HG02970 (cell line): Measurements from ENCODE around the gene TPSAB1.
"Not testable (repeated sequence)": the region's sequence is repeated elsewhere in the genome, so short reads cannot be mapped to it uniquely, and the experiment has no call there.

Experiments
- ATAC-seq: cut with Tn5 transposase; IDR thresholded peaks from one replicate; pipeline ENCODE4 v1.9.1; 2021; ENCODE audit warnings: mild to moderate bottlenecking, moderate library complexity, moderate number of reproducible peaks; ENCODE audit not compliant: unreplicated experiment, low FRiP score

Gene TPSAB1

DNA sequence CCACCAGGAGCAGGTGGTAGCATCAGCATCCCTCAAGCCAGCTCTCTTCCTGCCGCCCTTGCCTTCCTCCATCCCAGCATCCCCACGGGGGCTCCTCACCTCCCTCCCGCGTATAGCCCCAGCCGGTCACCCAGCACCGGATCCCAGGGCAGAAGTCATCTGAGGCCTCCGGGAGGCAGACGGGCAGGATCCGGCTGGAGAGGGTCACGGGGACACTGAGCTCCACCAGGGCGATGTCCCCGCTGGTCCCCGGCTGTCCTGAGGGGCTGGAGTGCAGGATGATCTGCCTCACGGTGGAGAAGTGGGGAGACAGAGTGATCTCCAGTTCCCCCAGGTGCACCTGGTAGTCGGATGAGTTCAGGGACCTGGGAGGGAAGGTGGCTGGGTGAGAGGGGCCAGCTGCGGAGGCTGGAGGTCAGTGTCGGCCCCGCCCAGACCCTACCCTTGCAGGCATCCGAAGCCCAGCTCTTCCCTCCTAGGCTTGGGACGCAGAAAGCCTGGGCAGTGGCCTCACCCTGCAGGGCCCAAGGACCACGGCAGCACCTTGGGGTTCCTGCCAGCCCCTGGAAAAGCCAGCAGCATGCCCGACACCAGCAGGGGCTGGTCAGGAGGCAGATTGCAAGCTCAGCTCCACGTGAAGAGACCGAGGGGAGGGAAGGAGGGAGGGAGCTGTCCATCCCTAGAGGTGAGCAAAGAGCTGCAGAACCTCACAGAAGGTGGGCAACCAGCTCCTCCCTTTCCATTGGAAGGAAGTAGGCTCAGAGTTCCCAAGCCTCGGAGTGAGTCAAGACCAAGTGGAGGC lies 17.8 kb upstream of the TPSAB1 start:
- no peak for ATAC-seq

GRCh38 chr16:1223355-1224214 lies 16.9 kb upstream of the TPSAB1 start:
- no peak for ATAC-seq

DNA sequence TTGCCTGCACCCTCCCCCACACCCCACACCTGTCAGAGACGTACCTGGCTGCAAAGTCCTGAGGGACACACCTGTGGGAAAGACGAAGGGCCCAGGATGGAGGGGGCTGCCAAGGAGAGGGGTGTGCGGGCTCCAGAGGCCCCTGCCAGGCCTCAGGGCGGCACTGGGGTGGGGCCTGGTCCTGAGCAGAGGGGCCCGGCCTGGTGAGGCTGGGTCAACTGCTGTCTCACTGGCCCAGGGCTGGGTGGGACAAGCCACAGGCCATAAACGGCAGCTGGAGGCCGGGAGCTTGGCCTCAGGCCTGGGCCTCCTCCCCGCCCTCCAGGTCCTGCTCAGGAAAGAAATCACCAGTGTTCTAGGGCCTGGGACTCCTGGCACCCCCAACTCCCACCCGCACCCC lies 15.9 kb upstream of the TPSAB1 start:
- ATAC-seq: no peak

DNA sequence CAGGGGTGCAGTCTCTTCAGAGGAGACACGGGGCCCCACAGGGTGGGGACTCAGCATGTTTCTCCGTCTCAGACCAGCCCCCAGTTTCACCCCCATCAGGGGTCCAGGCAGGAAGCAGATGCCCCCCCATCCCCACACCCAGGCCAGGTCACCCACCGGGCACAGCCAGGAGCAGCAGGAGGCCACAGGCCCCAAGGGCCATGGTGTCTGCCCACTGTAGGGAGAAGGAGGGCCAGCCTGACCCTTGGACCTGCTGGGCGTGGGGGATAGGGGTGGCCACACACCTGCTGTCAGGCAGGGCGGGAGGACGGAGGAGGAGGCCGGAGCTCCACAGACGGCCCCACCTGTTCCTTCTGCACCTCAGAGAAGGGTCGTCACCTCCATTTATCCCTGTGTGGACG lies 15.5 kb upstream of the TPSAB1 start, which contains the start of gene TPSG1:
TPSG1 (minus strand) TSS at position 218 of the 401 bp plus-strand sequence; CDS start at position 202, 16 bp downstream.
- ATAC-seq: no peak

DNA sequence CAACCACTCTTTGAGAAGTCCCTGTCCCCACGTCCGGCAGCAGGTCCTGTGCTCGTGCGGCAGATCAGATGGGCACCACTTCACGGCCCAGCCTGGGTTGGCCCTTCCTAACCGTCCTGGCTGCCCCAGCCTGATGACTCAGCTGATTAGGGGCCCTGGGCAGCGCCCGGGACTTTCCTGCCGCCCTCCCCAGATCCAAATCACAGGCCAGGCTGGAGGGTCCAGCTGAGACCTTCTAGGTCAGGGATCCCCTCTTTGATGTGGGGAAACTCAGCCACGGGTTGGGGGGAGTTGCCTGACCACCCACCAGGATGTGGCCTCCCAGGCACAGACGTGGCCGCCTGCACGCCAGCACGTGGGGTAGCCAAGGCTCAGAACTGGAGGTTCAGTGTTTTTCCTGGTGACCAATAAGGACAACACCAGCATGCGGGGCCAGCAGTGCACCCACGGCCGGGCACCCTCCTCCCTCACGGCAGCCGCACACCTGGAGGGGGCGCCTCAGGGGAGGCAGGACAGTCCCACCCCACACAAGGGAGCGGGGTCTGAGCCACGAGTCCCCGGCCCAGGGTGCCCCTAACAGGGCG lies 14.7 kb upstream of the TPSAB1 start:
- ATAC-seq: not testable (repeated sequence)

DNA sequence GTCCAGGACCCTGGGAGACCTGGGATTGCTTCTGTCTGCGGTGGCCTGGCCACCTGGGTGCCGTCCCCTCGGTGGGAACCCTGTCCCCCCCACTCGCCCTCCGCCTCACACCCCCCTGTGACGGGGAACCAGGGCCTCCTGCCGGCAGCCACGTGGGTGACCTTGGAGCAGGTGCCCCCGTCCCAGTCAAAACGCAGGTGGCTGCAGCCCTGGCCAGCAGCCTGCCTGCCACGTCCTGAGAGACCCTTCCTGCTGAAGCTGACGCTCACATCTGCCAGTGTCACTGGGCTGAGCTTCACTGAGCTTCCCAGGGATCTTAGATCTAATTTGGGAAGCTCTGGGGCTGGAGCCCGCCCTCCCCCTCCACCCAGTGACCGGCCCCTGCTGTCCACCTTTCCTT lies 13.8 kb upstream of the TPSAB1 start:
- ATAC-seq: not testable (repeated sequence)

- not testable (repeated sequence) for ATAC-seq
These were observed 12.3 kb upstream of the TPSAB1 start for GRCh38 chr16:1228227-1228626.

DNA sequence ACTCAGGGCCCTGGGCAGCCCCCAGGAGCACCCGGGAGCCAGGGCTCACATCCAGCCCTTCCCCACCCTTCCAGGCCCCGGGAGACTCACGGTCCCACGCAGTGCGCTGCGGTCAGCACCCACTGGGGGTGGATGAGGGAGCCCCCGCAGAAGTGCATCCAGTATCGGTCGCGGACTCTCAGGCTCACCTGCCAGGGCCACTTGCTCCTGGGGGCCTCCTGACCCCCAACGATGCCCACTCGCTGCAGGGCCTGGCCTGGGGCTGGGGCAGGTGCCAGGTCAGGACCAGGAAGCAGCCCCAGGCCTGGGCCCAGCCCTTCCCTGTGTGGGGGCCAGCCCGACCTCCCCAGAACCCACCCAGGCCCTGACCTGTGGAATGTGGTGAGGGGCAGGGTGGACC lies 11.0 kb upstream of the TPSAB1 start:
- ATAC-seq: not testable (repeated sequence)

GRCh38 chr16:1230084-1230470 lies 10.4 kb upstream of the TPSAB1 start, which contains the start of gene TPSB2:
TPSB2 (minus strand) TSS chr16:1230184; CDS start chr16:1229951, 233 bp downstream.
- ATAC-seq: not testable (repeated sequence)

DNA sequence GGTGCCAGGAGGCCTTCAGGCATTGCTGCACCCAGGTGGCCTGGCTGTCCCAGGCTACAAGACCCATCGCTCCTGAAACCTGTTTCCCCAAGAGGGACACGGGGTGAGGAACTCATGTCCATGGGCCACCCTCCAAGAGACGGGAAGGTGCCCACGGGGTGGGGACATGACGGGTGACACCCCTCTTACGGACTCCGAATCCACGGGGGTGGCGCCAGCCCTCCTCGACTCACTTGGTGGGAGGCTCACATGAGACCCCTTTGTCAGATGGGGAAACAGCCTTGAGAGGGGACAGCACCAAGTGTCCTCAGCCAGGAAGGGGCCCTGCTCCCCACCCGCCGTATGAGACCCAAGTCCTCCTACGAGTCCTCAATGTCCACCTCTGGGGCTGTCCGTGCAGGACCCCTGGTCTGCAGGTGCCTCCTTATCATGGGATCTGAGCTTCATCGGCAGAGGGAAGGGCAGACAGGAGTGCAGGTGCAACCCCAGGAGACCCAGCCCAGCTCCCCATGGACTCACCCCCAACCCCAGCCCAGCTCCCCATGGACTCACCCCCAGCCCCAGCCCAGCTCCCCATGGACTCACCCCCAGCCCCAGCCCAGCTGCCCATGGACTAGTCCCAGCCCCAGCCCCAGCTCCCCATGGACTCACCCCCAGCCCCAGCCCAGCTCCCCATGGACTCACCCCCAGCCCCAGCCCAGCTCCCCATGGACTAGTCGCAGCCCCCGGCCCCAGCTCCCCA lies 9.9 kb upstream of the TPSAB1 start:
- ATAC-seq: not testable (repeated sequence)

DNA sequence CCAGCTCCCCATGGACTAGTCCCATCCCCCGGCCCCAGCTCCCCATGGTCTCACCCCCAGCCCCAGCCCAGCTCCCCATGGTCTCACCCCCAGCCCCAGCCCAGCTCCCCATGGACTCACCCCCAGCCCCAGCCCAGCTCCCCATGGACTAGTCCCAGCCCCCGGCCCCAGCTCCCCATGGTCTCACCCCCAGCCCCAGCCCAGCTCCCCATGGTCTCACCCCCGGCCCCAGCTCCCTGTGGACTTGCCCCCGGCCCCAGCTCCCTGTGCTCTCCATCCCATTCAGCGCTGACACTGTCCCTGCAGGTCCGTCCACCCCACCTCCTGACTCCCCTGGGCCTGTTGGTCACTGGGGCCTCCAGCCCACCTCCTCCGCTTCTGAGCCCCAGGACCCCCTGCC lies 9.2 kb upstream of the TPSAB1 start:
- not testable (repeated sequence) for ATAC-seq

- not testable (repeated sequence) for ATAC-seq
These were observed 8.3 kb upstream of the TPSAB1 start for GRCh38 chr16:1232049-1232748.

DNA sequence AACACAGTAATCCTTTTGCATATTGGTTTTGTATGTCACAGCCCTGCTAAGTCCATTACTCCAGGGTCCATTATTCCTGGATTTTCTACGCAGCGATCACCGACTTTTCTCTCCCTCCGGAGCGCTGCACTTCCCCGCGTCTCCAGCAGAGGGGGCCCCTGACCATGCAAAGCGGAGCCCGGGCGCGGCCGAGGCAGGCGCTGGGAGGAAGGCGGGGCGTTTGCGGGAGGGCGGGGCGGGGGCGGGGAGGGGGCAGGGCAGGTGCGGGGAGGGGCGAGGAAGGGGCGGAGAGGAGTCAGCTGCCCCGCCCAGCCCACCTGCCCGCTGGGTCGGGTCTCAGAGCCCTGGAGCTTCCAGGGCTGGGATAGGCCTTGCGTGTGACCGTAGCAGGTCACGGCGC lies 3.8 kb upstream of the TPSAB1 start:
- not testable (repeated sequence) for ATAC-seq

GRCh38 chr16:1237990-1238389 lies 2.5 kb upstream of the TPSAB1 start:
- ATAC-seq: no peak

GRCh38 chr16:1238909-1239308 lies 1.6 kb upstream of the TPSAB1 start:
- ATAC-seq: not testable (repeated sequence)

- ATAC-seq: not testable (repeated sequence)
These were observed 930 bp upstream of the TPSAB1 start for GRCh38 chr16:1239575-1239974.

- ATAC-seq: not testable (repeated sequence)
These were observed 576 bp downstream of the TPSAB1 start for GRCh38 chr16:1241081-1241480.

DNA sequence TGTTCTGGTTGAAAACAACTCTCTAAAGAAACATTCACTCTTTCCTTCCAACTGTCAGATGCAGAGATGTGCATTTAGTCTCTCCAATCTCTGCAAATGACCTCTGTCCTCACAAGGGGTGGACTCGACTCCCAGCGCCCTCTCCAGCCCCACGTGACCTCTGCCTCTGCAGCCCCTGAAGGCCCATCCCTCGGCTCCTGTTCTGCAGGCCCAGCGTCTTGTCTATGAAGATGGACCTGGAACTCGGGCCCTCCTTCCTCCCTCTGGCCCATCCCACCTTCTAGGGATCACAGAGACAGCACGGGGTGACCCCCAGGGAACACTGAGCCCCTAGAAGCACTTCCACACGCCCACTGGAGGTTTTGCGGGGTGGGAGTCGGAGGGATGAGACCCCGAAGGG lies 2.9 kb downstream of the TPSAB1 start:
- ATAC-seq: not testable (repeated sequence)
